NCI-H146 treated with DMSO at 0.1 percent for 48 hours (cell line): ENCODE data around the gene ANXA11.
A peak's percentile ranks its signal among the peaks of the same experiment; 100 is the strongest.
"Not testable (repeated sequence)": the region's sequence is repeated elsewhere in the genome, so short reads cannot be mapped to it uniquely, and the experiment has no call there.

Experiments used
- DNase-seq: peaks from one replicate; lab custom pipeline; 2025; ENCODE audit not compliant: unreplicated experiment; lab: John Stamatoyannopoulos, UW

The ANXA11 gene

GRCh38 chr10:80210259-80210658 lies 4.9 kb upstream of the ANXA11 start:
- DNase-seq, result no peak

GRCh38 chr10:80207768-80208370 lies 2.5 kb upstream of the ANXA11 start:
- no peak for DNase-seq

GRCh38 chr10:80206277-80206655 lies 929 bp upstream of the ANXA11 start:
- no peak for DNase-seq

- no peak for DNase-seq
These were observed 460 bp downstream of the ANXA11 start for GRCh38 chr10:80204677-80205476.

- DNase-seq, result no peak
These were observed 1.3 kb downstream of the ANXA11 start for GRCh38 chr10:80203835-80204676.

- DNase-seq, result peak; percentile 28
These were observed 2.2 kb downstream of the ANXA11 start for GRCh38 chr10:80202934-80203834.

- DNase-seq, result not testable (repeated sequence)
These were observed 2.8 kb downstream of the ANXA11 start for GRCh38 chr10:80202530-80202929.

- no peak for DNase-seq
These were observed 3.7 kb downstream of the ANXA11 start for GRCh38 chr10:80201608-80202141.

GRCh38 chr10:80200687-80201086 lies 4.7 kb downstream of the ANXA11 start:
- peak; percentile 42 for DNase-seq

GRCh38 chr10:80200259-80200658 lies 5.1 kb downstream of the ANXA11 start:
- DNase-seq, result no peak

- no peak for DNase-seq
These were observed 5.5 kb downstream of the ANXA11 start for GRCh38 chr10:80199828-80200227.

GRCh38 chr10:80197972-80198916 lies 7.1 kb downstream of the ANXA11 start:
- DNase-seq, result no peak

- no peak for DNase-seq
These were observed 8.4 kb downstream of the ANXA11 start for GRCh38 chr10:80196950-80197315.

GRCh38 chr10:80196270-80196949 lies 8.9 kb downstream of the ANXA11 start:
- DNase-seq, result no peak

GRCh38 chr10:80195046-80195574 lies 10.2 kb downstream of the ANXA11 start:
- DNase-seq, result no peak

- no peak for DNase-seq
These were observed 10.8 kb downstream of the ANXA11 start for GRCh38 chr10:80194373-80195045.

GRCh38 chr10:80192553-80192952 lies 12.8 kb downstream of the ANXA11 start:
- no peak for DNase-seq
